ENCODE data around the gene TMEM45A. TPM values are rescaled to one million over a fixed set of nuclear protein-coding genes. Genes with fewer than 3 reads are reported as not detected.

The TMEM45A gene
- total RNA-seq, 2 donors from 2014 or later = 13.5 to 14.3 TPM

DNA sequence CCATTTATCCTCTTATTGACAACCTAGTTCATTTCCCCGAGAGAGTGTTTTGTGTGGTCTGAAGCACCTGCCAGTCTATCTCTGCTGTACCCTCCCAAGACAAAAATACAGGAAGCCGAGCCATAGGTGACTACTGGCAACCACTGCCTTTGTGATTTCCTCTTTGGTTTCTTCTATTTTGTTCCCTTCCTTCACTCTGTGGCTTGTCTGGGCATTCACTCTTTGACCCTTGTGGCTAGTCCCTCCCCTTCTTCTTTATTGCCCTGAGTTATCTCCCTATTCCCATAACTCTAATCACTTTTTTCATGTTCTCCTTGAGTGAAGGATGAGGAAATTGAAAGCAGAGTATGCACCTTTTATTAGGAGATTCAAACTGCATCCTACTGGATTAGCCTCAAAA is 116.9 kb downstream of the TMEM45A start, which contains the start of gene ADGRG7:
ADGRG7 (plus strand) TSS at position 297 of the 400 bp plus-strand sequence. CDS start 256 bp downstream, outside the sequence.
- Histone ChIP-seq H3K4me1 (no peaks in the 10 kb centered on the region), H3K4me3 (no peak within 1 kb of the TSS), H3K9me3 (no peaks in the 10 kb centered on the region), H3K27ac (no peak within 1 kb of the TSS), H3K27me3 (no peaks in the 10 kb centered on the region), H3K36me3 (no peaks in the 10 kb centered on the region)
- no peak for DNase-seq (ENCODE audit: low spot score)
- TF ChIP-seq, protein P1, sequence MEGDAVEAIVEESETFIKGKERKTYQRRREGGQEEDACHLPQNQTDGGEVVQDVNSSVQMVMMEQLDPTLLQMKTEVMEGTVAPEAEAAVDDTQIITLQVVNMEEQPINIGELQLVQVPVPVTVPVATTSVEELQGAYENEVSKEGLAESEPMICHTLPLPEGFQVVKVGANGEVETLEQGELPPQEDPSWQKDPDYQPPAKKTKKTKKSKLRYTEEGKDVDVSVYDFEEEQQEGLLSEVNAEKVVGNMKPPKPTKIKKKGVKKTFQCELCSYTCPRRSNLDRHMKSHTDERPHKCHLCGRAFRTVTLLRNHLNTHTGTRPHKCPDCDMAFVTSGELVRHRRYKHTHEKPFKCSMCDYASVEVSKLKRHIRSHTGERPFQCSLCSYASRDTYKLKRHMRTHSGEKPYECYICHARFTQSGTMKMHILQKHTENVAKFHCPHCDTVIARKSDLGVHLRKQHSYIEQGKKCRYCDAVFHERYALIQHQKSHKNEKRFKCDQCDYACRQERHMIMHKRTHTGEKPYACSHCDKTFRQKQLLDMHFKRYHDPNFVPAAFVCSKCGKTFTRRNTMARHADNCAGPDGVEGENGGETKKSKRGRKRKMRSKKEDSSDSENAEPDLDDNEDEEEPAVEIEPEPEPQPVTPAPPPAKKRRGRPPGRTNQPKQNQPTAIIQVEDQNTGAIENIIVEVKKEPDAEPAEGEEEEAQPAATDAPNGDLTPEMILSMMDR (IDR thresholded peaks at IDR 0.05) = no peak

DNA sequence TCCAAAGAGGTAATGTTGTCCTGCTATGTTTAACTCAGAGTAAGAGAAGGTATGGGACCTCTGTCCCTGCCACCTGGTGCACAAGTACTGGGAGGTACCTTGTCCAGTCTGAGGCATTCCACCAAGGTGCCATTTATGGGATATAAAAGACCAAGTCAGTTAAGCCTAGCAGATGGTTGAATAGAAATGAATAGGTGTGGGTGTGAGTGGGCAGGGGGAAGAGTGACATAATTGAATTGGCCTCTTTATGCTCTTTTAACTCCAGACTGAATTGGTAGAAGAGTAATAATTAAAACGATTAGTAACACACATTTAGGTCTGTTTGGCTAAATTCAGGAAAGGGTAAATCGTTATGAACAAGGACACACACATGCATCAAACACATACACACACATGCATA is 117.5 kb downstream of the TMEM45A start:
- DNase-seq (ENCODE audit: low spot score) = no peak
- Histone ChIP-seq H3K9me3 (no peaks in the 10 kb centered on the region), H3K4me1 (no peaks in the 10 kb centered on the region), H3K27ac (no peak overlapping the region), H3K36me3 (no peaks in the 10 kb centered on the region), H3K27me3 (no peaks in the 10 kb centered on the region), H3K4me3 (no peak overlapping the region)
- TF ChIP-seq, protein P1 (IDR thresholded peaks at IDR 0.05) = no peak

DNA sequence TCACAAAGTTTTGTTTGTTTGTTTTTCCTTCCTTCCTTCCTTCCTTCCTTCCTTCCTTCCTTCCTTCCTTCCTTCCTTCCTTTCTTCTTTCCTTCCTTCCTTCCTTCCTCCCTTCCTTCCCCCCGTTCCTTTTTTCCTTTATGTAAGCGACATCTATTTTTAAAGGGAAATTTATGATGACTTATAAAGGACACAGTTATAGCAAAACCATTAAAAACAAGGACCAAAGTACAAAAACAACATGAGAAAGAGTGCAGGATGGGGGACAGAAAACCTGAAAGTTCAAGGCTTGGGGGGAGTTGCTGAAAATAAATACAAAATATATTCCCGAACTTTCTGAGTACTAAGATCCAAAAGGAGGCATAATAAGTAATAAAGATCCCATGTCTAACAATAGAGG is 118.8 kb downstream of the TMEM45A start:
- DNase-seq (ENCODE audit: low spot score) = no peak
- no peaks in the 10 kb centered on the region for H3K36me3 ChIP-seq
- H3K27me3 ChIP-seq = no peaks in the 10 kb centered on the region
- TF ChIP-seq, protein P1 (IDR thresholded peaks at IDR 0.05) = no peak
- no peaks in the 10 kb centered on the region for H3K9me3 ChIP-seq
- H3K4me1 ChIP-seq = no peaks in the 10 kb centered on the region
- H3K27ac ChIP-seq = no peak overlapping the region
- H3K4me3 ChIP-seq = no peak overlapping the region

DNA sequence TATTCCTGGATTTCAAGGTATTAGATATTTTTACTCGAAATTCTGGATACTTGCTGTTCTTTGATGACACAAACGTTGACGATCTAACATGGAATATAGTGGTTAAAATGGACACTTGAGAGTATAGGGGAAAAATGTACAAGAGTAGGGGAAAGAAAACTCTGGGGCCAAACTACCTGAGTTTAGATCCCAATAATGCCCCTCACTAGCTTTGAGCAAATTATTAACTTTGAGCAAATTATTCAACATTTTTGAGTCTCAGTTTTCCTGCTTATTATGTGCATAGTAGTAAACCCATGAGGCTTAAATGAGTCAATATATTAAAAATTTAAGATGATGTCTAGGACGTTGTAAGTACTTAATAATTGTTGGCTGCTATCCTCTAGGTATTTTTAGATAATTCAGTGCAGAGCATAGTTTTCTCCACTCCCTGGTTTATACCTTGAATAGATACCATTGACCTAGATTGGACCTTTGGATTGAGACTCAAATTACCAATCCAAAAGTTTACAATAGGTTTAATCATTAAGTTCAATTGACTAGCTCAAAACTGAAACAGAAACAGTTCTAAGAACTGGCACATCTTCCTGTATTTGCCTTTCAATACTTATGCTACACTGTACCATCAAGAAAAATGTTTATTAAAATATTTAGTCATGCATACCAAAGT is 121.4 kb downstream of the TMEM45A start:
- no peaks in the 10 kb centered on the region for H3K27me3 ChIP-seq

DNA sequence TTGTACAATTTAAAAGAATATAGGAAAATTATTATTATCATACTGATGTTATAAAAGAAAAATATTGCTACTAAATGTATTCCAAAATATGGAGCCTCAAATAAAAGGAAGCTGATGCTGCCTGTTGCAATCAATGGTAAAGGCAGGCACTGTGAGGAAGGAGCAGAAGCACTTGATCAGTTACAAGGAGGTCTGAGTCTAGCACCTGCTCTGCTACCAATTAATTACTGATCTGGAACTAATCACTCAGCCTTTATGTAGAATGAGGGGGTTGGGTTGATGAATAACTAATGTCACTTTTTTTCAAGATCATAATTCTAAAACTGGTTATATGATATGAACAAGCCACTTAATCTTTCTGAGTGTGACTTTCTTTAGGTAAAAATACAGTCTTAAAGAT is 122.5 kb downstream of the TMEM45A start:
- TF ChIP-seq, protein P1 (IDR thresholded peaks at IDR 0.05) = no peak
- Histone ChIP-seq H3K27me3 (no peaks in the 10 kb centered on the region), H3K4me3 (no peak overlapping the region), H3K4me1 (no peaks in the 10 kb centered on the region), H3K36me3 (no peaks in the 10 kb centered on the region), H3K9me3 (no peaks in the 10 kb centered on the region), H3K27ac (no peak overlapping the region)
- DNase-seq (ENCODE audit: low spot score) = no peak

More for the DNA sequence above, 121.4 kb downstream of the TMEM45A start:
- Histone ChIP-seq H3K27ac (no peak overlapping the region), H3K4me3 (no peak overlapping the region), H3K4me1 (no peaks in the 10 kb centered on the region), H3K36me3 (no peaks in the 10 kb centered on the region), H3K9me3 (no peaks in the 10 kb centered on the region)
- TF ChIP-seq, protein P1 (IDR thresholded peaks at IDR 0.05) = no peak
- DNase-seq (ENCODE audit: low spot score) = no peak

DNA sequence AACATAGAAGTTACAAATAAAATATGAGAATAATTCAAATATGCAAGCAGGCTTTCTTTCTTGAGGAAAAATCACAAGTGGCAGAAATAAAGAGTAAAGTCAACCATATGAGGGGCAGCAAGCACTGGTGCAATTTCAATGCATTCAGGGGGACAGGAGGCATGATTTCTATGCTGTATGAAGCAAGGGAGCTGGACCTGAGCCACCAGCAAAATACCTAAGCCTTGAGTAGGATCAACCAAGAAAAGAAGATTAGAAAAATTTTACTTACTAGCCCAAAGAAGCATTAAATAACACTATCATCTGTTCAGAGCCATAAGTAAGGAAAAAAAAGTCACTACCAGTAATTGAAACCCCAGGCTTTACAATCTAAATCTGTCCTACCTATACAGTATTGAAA is 123.3 kb downstream of the TMEM45A start:
- H3K9me3 ChIP-seq = no peaks in the 10 kb centered on the region
- no peaks in the 10 kb centered on the region for H3K4me1 ChIP-seq
- TF ChIP-seq, protein P1 (IDR thresholded peaks at IDR 0.05) = no peak
- H3K36me3 ChIP-seq = no peaks in the 10 kb centered on the region
- H3K4me3 ChIP-seq = no peak overlapping the region
- no peak for DNase-seq (ENCODE audit: low spot score)
- H3K27ac ChIP-seq = no peak overlapping the region
- no peaks in the 10 kb centered on the region for H3K27me3 ChIP-seq

Measured in right atrium auricular region (tissue), 2 donors.